GM19467 (cell line): Measurements from ENCODE around the gene ANKRD13D.
"Not testable (repeated sequence)": the region's sequence is repeated elsewhere in the genome, so short reads cannot be mapped to it uniquely, and the experiment has no call there.

Source experiments
- ATAC-seq: cut with Tn5 transposase; IDR thresholded peaks from one replicate; pipeline ENCODE4 v1.9.1; 2021; ENCODE audit warnings: mild to moderate bottlenecking, moderate library complexity; ENCODE audit not compliant: unreplicated experiment

The ANKRD13D gene

DNA sequence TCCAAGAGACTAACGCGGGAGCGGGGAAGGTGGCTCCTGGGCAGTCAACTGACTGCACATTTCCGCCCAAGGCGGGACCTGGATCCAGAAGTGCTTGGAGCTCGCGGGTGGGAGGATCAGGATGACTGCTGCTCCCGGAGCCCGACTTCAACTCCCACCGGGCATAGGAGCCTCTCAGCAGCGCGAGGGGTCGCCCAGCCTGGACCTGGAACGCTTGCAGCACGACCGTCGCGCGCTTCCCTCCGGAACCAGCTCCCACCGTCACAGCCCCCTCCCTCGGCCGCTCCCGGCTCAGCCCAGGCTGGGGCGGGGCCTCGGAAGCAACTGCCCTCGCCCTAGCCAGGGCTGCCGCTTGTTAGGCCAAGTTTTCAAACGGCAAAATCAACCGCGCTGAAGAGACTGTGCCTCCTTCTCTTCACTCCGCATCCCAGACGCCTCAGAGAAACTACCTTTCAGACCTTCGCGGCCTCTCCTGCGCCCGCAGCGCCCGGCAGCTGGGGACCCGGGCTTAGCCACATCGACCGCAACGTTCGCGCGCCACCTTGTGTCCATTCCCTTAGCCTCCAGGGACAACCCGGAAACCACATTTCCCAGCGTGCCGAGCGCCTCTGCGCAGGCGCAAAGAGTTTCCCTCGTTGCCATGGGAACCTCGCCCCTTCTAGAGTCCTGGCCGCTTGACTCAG is 28.2 kb downstream of the ANKRD13D start:
- peak; percentile 74 for ATAC-seq

- ATAC-seq, result peak; percentile 17
These were observed 28.9 kb downstream of the ANKRD13D start for GRCh38 chr11:67317888-67318555.

GRCh38 chr11:67318876-67319275 is 29.8 kb downstream of the ANKRD13D start:
- not testable (repeated sequence) for ATAC-seq

DNA sequence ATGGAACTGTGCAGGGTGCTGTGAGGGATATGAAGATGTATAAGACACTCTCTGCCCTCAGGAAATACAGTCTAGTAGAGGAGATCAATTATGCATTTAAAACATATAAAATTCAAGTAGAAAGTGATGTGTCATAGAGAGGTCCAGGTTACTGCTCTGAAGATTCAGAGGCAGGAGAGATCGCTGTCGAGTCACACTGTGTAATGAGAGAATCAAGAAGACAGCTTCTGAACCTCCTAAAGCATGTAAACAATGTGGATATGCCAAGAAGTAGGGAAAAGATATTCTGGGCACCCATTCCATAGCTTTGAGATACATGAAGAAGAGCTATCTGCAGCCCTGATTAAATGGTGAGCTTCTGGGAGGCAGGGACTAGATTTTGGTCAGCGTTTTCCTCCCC is 30.9 kb downstream of the ANKRD13D start:
- no peak for ATAC-seq

- ATAC-seq, result no peak
These were observed 31.6 kb downstream of the ANKRD13D start for GRCh38 chr11:67320691-67321090.

DNA sequence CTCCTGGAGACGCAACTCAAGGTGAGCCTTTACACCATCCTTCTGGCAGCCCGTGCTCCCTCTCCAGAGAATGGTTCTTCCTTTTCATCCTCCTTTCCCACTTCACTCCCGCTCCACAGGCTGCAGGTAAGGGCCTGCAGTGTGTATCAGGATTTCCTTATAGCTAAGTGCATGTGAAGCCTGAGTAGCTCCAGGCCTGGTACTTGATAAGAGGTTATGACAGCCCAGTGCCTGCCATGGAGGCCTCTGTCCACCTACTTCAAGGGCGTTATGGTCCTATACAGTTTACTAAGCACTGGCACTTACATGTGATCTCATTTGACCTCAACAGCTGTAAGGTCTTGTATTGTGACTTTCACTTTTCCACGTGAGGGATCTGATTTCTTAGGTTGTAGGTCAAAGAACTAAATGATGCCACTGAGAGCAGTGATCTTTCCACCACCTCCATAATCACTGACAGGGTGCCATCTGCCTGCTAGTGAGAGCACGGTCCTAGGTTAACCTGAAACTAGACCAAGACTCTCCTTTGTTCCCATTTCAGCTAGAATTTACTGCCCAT is 32.3 kb downstream of the ANKRD13D start:
- no peak for ATAC-seq

DNA sequence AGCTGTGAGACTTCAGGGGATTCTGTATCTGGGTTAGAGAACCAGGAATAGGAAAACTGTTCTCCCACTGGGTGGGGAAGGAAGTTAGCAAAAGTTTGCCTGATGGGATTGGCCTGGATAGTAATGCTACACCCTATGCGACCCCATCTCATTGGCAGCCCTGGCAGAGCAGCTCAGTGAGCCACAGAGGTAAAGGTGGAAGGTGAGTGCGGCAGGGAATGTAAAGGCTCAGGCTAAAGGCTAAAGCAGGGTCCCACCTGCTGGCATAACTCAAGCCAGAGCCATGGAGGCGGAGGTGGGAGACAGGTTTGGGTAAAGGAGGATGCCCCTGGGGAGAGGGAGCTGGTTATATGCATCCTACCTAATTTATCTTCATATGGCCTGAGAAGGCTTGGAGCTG is 32.9 kb downstream of the ANKRD13D start:
- ATAC-seq, result no peak

DNA sequence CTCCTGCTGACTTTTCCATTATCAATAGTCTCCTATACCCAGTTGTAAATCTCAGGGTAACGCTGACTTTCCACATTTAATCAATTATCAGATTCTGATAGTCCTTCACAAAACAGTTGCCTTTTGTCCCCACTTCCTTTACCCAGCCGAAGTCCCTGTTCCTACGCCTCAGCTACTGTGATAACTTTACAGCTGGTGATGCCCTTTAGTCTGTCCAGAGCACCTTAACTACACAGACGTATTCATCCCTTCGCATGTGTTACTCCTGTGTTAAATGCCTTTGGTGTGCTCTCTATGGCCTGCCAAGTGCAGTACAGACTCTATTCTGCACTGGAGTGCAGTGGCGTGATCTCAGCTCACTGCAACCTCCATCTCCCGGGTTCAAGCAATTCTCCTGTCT is 34.4 kb downstream of the ANKRD13D start:
- ATAC-seq, result no peak

GRCh38 chr11:67332081-67332691 is 43.1 kb downstream of the ANKRD13D start:
- ATAC-seq, result no peak

DNA sequence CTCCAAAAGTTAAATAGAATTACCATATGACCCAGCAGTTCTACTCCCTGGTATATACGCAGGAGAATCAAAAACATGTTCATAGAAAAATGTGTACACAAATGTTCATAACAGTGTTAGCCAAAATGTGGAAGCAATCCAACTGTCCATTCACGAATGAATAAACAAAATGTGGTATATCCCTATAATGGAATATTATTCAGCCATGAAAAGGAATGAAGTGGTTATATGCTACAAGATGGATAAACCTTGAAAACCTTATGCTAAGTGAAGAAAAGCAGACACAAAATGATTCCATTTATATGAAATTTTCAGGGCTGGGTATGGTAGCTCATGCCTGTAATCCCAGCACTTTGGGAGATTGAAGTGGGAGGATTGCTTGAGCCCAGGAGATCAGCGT is 48.2 kb downstream of the ANKRD13D start:
- ATAC-seq, result no peak

DNA sequence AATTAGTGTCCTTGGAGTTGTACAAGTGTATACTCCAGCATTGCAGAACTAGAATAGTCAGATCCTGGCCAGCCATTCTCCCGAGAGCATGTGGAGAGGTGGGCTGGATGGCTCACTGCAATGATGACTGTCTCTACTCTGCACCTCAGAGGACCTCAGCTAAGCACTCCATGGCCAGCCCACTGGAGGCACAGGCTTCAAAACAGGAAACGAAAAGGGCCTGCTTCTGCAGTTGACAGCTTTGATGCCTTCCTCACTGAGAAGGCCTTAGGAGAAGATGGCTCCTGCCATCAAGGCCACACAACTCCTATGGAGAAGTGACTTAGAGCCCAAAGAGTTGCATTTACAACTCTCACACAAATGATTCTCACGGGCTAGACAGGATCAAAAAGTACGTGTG is 55.2 kb downstream of the ANKRD13D start:
- ATAC-seq, result no peak

DNA sequence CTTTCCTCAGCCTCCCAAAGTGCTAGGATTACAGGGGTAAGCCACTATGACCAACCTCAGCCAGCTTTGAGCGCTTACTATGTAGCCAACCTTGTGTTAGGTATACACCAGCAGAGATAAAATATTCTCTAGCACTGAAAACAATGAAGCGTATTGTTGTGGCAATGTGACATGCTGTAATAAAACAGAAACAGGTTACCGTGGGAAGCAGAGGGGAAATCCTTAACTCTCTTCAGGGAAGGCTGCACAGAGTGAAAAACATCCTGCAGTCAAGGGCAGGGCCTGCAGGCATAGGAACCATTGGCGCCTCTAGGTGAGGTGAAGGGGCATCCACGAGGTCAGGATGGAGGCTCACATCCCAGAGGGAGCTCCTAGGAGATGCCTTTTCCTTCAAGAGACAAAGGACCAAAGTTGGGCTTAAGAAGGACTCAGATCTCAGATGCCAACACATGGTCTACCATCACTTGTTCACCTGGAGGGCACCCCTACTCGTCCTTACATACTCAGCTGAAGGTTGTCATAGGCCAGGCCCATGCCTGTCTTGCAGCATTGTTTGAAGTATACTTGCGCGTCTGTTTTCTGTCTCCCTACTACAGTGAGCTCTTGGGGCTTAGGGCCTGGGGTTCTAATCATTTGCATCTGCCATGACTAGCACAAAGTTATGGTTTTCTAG is 56.3 kb downstream of the ANKRD13D start:
- ATAC-seq, result no peak

- ATAC-seq, result no peak
These were observed 57.1 kb downstream of the ANKRD13D start for GRCh38 chr11:67345920-67346819.

GRCh38 chr11:67347964-67348749 is 59.1 kb downstream of the ANKRD13D start:
- no peak for ATAC-seq

GRCh38 chr11:67349036-67349435 is 59.9 kb downstream of the ANKRD13D start:
- ATAC-seq, result no peak

- no peak for ATAC-seq
These were observed 60.4 kb downstream of the ANKRD13D start for GRCh38 chr11:67349457-67349856.

GRCh38 chr11:67349928-67350465 is 60.9 kb downstream of the ANKRD13D start:
- ATAC-seq, result no peak

GRCh38 chr11:67351275-67352005 is 62.3 kb downstream of the ANKRD13D start:
- ATAC-seq, result no peak
